Pulmonary artery endothelial cell (primary cell): ENCODE measurements around the gene ACAD11. TPM values are rescaled to one million over a fixed set of nuclear protein-coding genes. Genes with fewer than 3 reads are reported as not detected.
"Not testable (repeated sequence)": the region's sequence is repeated elsewhere in the genome, so short reads cannot be mapped to it uniquely, and the experiment has no call there.

ENCODE experiments used
- DNase-seq: peaks from one replicate; pipeline ENCODE4 v3.0.0-alpha.2; 2011; ENCODE audit warnings: low read depth, low spot score
- total RNA-seq: library from RNA; depleted of rRNA; stranded (reverse); fragments of >200 nt; gene quantifications from 2 replicates; pipeline ENCODE4 v1.2.3, GENCODE V29; 2014

Gene ACAD11
- total RNA-seq, 1 donor from 2014 or later, result 28.2 TPM

DNA sequence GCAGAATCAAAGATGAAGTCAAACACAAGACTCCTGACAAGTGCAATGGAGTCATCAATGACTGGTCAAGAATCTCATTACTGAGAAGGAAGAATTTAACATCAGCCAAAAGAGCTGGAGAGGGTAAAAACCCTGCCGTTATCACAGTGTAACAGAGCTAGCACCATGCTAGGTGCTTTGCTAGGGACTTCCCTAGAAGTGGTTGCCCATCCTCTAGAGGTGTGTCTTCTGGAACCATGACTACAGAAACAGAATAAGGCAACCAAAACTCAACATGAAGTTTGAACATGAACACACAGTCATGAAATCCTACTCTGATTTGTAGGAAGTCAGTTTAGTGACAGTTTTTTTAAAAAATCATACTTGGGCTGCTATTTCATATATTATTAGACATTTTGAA, 9.5 kb downstream of the ACAD11 start:
- DNase-seq, result no peak

DNA sequence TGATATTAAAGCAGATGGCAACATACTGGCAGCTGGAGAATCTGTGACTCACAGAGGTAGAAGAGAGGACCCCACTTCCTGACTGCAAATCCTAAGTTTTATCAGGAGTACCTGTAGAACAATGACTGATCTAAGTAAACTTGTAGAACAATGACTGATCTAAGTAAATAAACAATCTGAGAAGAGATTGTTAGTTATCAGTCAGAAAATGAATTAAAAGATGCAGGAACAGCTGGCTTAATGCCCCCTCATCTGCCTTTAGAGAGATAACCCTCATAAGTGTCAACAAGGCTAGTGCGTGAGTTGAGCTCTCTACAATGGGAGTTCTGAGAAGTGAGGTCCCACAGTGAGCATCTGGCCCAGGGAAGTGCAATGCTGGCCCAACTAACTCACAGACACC, 14.6 kb downstream of the ACAD11 start:
- no peak for DNase-seq

DNA sequence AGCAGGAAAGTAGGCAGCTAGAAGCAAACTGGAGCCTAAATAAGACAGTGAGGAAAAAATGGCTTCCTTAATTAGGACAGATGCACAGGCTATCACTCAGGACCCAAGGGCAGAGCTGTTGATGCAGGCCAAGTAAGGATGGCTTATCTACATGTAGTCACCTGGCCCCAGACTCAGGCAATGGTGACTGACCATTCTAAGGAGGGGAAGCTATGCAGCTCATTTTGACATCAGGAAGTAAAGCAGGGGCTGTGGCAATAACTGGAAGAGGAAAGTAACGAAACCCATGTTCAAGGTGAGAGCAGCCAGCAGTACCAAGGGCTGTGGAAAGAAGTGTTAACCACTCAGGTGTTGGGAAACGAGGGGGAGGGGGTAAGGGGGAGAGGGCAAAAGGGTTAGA, 16.2 kb downstream of the ACAD11 start:
- DNase-seq, result no peak

DNA sequence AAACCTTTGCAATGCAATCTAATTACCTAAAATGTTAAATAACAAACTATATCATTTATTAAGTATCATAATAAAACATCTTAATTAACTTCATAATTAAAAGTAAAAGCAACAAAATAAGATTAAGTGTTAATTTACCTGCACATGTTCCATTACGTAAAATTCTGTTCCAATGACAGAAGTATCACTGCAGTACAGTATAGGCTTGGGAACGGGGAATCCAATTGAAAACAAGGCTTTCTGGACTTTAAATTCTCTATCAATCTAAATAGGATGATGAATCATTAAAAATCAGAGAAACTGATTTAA, 17.1 kb downstream of the ACAD11 start:
- DNase-seq, result no peak

DNA sequence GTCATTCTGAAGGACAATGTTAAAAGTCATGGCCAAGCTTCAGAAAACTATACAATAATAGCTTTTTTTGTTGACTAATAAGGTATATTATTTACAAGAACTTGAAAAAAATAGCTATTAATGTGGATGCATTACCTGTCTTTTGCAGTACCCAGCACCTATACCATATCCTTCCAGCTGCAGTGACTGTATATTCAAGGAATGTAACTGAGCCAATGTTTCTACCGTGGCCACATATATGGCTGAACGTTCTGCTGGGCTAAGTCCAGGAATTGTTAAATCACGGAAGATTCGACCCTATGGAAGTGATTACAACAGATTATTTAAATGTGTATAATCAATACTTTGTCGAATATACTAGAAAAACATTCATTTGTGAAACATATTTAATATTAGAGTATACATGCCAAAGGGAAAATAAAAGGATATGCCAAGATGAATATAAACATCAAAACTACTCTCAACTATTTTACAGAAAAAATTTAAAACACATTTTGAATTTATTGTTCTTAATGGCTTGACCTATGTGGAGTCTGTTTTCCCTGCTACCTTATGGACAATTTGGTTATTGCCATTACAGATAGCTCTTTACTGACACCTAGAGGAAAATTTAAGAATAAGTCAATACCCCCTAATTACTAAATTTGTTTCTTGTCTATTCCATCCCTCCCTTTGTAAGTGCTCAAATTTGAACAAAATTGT, 17.6 kb downstream of the ACAD11 start:
- no peak for DNase-seq

DNA sequence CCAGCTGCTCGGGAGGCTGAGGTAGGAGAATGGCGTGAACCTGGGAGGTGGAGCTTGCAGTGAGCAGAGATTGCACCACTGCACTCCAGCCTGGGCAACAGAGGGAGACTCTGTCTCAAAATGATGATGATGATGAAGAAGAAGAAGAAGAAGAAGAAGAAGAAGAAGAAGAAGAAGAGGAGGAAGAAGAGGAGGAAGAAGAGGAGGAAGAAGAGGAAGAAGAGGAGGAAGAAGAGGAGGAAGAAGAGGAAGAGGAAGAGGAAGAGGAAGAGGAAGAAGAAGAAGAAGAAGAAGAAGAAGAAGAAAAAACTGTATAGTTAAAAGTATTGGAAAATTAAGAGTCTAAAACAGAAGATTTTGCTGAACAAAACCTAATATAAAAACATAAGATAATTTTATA, 18.2 kb downstream of the ACAD11 start:
- DNase-seq, result not testable (repeated sequence)

DNA sequence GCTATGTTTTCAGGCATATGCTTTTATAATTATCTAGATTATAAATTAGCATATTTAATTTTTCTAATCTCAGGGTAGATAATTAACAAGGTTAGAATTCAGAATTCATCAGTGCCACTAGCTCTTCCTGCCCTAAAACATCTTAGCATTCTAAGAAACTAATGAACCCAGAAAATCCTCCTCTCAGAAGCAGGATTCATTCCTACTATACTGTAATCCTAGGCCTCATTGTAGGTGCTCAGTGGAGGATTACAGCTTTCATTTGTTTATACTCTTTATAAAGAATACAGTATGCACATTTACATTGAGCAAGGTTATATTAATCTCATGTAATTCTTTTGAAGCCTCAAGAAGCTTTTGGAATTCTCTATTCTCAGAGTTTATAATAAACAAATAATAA, 20.9 kb downstream of the ACAD11 start:
- no peak for DNase-seq

DNA sequence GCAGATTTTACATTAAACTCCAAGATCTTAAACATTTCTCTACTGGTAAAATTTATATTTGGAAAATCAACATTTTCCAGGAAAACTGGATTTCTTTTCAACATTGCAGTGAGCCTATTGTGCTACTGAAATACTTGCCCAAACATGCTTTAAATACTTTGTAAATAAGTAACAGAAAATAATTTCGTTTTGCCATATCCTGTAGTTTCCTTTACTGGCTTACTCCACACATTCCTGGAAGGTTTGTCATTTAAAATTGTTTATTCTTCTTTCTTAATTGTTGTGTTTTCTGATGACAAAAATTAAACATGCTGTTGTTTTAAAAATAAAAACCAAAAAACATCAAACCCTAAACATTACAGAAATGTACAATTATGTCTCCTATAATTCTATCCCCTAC, 22.0 kb downstream of the ACAD11 start:
- no peak for DNase-seq

DNA sequence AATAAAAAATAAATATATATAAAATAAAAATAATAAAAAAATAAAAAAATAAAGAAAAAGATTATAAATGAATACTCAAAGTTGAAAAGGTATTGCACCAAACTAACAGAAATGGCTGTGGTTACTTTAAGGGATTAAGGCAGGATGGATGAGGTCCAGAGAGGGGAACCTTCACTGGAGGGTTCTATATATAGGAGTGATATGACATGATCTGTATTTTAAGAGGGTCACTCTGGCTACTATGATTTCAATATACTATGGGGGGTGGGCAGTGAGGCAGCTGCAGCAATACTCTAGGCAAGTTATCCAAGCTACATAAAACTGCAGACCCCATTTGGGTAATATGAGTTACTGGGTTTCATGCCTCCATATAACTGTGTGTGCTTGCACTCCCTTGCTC, 24.6 kb downstream of the ACAD11 start:
- DNase-seq, result no peak

DNA sequence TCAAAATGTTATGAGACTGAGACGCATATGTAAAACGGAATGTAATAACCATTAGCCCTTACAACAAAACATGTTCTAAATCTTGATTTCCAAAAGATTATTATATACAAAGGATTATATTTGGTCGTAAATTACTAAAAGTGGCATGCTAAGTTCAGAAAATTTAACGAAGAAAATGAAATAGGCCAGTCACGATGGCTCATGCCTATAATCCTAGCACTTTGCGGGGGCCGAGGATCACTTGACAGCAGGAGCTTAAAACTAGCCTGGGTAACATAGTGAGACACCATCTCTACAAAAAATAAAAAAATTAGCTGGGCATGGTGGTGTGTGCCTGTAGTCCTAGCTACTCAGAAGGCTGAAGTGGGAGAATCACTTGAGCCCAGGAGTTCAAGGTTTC, 29.0 kb downstream of the ACAD11 start:
- no peak for DNase-seq

DNA sequence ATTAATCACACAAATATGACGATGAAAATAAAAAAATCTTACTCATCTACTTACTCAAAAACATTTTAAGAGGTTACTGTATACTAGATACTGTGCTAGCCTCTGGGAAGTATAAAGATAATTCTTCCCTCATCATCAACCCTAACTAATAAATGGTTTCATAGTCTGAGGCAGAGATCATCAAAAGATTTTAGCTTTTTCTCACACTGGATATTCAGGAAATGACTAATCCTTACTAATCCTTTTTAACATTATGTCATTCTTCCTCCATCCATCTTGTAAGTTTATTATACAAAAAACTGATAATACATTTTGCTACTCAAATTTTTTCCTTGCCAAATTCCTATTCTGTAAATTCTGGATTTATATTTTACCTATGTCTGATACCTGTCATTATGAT, 29.7 kb downstream of the ACAD11 start:
- DNase-seq, result peak; percentile 37

DNA sequence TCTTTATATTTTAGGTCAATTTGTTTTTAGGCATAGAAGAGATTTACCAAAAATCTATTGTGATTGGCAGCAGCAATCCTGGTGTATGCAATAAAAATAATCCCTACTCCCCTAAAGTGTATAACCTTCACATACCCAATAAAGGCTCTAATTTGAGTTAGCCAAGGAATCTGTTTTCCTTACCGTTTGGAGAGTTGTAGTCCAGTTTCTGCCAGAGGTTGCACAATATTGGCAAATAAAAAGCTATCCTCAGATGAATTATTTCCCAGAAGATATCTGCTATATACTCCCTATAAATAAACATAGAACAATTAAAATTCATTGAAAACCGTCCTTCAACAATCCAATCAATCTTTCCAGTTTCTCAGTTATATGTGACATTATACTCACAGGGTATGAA, 31.5 kb downstream of the ACAD11 start:
- DNase-seq, result no peak

DNA sequence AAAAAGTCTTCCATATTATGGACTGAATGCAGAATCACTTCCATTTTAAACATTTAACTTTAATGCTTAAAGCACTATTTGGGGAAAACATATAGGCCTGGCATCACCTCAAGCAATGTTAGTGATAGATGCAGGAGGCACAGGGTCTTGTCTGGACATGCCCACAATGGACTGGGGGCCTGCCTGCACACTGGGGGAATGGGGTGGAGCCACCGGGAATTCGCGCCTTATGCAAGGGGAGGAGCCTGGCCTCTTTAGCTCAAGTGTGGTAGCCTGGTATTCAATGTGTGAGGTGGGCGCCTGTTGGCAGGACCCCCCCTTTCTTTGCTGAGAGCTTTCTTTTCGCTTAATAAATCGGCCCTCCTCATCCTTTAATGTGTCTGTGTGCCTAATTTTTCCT, 32.7 kb downstream of the ACAD11 start:
- DNase-seq, result no peak

DNA sequence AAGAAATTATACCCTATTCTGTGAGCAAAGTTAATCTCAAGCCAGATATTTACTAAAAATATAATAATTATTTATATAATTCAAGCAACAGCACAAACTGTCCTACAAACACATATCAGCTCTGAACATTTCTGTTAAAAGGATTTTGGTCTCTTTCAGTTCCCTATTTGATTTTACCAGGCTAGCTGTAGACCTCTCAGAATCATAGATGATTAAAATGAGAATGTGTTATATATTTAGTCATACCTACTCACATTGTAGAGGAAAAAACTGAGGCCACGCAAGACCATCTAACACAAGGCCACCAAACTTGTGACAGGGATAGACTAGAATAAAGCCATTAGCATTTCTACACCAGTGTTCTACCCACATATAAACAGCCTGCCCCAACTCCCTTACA, 34.0 kb downstream of the ACAD11 start:
- DNase-seq, result no peak

DNA sequence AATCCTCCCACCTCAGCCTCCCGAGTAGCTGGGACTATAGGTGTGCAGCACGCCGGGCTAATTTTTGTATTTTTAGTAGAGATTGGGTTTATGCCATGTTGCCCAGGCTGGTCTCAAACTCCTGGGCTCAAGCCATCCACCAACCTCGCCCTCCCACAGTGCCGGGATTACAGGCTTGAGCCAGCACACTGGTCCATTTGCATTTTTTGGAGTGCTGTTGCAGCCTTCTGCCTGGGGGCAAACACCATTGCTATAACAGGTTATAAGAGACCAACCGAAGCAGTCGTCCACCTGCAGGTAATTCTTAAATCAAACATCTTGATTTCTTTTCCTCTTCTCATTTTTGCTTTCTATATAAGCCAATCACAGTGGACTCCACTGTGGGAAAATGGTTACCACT, 34.8 kb downstream of the ACAD11 start:
- DNase-seq, result no peak

DNA sequence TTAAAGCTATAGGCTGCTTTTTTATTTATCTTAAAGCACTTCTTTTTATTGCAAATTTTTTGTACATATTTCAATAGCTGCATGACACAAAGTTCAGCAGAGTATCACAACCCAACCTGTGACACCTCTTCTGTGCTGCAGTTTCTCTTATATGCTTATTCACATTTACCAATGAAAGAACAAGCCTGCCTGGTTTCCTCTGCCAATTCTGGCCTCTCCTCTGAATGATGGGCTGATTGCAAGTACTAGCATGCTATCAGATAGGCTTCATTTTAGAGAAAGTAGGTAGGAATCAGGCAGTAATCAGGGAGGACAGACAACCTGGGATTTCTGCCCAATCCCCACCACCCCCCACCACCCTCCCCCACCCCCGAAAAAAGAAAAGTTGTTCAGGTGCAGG, 36.0 kb downstream of the ACAD11 start:
- DNase-seq, result no peak

DNA sequence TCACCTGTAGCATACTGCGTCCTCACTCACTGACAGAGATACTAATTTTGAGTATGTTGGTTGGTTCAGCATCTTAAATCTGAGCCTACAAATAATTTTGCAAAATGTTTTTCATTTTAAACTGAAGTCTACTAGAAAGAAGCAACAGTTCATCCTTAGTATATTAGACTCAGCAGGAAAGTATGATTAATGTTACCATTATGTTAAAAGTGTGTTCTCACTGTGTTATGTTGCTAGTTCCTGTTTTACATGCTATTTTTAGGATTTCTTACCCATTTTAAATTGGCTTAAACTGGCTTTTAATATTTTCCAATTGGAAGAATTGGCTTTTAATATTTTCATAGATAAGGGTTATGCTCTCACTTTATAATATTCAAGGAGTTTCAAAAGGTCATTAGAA, 36.8 kb downstream of the ACAD11 start:
- DNase-seq, result no peak

DNA sequence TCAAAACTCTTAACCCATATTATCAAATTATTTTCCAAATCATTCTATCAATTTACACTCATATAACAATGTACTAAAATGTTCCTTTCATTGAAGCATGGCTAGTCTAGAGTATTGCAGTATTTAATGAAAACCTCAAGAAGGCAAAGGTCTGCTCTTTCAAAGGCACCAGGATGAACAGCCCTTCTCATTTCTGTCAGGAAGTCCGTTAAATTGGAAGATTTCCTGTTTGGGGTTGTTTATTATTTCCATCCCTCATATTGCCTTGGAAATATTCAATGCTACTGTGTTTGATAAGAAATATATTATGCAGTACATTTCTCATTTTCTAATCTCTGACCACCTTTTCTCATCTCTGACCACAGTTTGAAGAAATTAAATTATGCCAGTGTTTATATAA, 37.5 kb downstream of the ACAD11 start:
- peak; percentile 50 for DNase-seq

DNA sequence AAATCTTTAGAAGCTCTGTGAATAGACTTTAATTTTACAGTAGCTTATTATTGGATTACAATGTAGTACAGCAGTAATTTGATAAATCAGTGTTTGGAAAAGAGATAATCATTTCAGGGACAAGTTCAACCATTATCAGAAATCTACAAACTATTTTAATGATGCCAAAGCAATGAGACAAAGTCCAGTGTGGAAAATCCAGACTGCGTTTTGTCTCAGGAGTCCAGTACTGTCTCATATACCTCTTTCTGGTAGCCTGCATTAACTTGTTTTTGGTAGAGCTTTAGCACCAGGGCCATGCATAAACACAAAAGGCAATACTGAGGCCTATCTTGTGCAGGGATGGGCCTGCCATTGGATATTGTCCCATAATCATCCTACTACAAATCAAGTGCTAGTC, 42.8 kb downstream of the ACAD11 start:
- DNase-seq, result no peak

DNA sequence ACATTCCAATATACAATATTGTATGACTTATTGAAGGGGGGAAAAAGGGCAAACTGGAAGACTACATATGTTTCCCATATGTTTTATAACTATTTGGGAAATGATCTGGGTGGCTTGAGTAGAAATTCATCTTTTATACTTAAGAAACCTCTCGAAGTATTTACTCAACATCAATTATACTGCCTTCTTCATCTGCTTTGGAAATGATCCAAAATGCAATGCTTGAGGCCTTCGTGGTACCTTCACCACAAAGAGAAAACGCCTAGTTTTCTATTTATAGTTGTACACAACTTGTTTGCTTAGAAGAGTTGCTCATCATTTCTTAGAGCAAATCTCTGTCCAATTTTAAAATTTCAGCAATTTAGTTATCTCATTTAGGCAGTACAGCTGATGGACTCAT, 43.7 kb downstream of the ACAD11 start:
- no peak for DNase-seq

DNA sequence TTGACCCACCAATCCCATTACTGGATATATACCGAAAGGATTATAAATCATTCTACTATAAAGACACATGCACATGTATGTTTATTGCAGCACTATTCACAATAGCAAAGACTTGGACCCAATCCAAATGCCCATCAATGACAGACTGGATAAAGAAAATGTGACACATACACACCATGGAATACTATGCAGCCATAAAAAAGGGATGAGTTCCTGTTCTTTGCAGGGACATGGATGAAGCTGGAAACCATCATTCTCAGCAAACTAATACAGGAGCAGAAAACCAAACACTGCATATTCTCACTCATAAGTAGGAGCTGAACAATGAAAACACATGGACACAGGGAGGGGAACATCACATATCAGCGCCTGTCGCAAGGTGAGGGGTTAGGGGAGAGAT, 44.3 kb downstream of the ACAD11 start:
- not testable (repeated sequence) for DNase-seq

DNA sequence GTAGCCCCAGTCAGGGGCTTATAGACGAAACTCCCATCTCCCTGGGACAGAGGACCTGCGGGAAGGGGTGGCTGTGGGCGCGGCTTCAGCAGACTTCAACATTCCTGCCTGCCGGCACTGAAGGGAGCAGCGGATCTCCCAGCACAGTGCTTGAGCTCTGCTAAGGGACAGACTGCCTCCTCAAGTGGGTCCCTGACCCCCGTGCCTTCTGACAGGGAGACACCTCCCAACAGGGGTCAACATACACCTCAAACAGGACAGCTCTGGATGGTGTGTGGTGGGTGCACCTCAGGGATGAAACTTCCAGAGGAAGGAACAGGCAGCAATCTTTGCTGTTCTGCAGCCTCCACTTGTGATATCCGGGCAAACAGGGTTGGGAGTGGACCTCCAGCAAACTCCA, 53.0 kb downstream of the ACAD11 start:
- DNase-seq, result not testable (repeated sequence)

DNA sequence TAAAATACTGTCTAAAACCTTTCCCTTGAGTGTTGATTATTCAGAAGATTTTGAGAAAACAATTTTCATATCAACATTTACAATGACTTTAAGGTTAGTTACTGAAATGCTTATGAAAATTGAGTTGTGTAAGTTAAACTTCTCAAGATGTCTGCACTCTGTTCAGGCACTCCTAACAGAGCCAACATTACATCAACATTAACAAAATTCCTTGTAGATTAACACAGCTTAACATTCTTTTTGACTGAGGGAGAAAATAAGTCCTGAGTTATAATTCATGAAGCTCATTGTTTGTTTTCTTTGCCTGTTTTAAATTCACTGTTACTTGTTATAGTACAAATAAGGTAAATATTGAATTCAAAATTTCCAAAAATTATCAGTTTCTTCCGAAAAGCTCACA, 53.5 kb downstream of the ACAD11 start:
- DNase-seq, result no peak

DNA sequence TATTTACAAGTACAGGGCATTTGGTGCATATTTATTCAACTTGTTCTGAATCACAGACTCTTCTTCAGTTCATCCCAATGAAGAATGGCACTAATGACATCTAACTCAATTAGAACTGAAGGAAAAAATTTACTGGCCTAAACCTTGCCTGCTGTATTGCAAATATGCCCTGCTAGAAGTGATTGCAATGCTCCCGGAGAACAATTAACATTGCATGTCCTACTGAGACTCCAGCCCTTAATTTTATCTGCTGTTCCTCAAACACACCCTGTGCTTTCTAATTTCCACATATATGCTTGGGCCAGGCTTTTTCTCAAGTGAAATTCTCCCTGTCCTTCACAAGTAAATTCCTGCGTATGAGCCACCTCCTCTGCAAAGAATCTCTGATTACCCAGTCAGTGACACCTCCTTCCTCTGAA, 54.2 kb downstream of the ACAD11 start:
- no peak for DNase-seq
